ENCODE results near the gene STK38L.

STK38L gene

GRCh38 chr12:27277846-27278260 is 33.8 kb downstream of the STK38L start:
- no peak for TF ChIP-seq GATA2 (IDR thresholded peaks at IDR 0.05; ENCODE audit: low read depth, low read length)
- TF ChIP-seq GATA3 (IDR thresholded peaks at IDR 0.05; ENCODE audit: low read depth, low read length): no peak

- TF ChIP-seq GATA2 (IDR thresholded peaks at IDR 0.05; ENCODE audit: low read depth, low read length) (no peak), GATA3 (IDR thresholded peaks at IDR 0.05; ENCODE audit: low read depth, low read length) (no peak)
Observed at GRCh38 chr12:27279826-27280225, 35.7 kb downstream of the STK38L start.

- TF ChIP-seq GATA3 (IDR thresholded peaks at IDR 0.05; ENCODE audit: low read depth, low read length) (no peak), GATA2 (IDR thresholded peaks at IDR 0.05; ENCODE audit: low read depth, low read length) (no peak)
Observed at GRCh38 chr12:27280412-27280811, 36.3 kb downstream of the STK38L start.

- TF ChIP-seq GATA3 (IDR thresholded peaks at IDR 0.05; ENCODE audit: low read depth, low read length): no peak
- TF ChIP-seq GATA2 (IDR thresholded peaks at IDR 0.05; ENCODE audit: low read depth, low read length): no peak
Observed at GRCh38 chr12:27282754-27283153, 38.7 kb downstream of the STK38L start.

DNA sequence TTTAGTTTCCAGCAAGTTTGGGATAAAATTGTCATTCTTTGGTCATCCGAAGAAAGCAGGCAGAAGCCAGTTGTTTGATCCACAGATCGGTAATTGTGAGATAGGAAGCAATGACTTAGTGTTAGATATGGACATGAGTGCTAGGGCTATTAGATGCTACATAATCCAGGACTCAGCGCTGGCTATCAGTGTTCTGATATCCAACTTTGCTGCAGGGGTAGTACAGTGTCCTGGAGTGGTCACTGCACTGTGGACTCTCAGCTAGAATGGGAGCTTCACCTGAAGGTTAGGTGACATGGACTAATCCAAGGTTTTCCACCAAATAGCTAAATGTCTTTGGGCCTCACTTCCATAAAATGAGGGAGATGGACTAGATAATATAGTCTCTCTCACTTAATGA is 39.9 kb downstream of the STK38L start:
- TF ChIP-seq GATA2 (IDR thresholded peaks at IDR 0.05; ENCODE audit: low read depth, low read length) (no peak), GATA3 (IDR thresholded peaks at IDR 0.05; ENCODE audit: low read depth, low read length) (no peak)

DNA sequence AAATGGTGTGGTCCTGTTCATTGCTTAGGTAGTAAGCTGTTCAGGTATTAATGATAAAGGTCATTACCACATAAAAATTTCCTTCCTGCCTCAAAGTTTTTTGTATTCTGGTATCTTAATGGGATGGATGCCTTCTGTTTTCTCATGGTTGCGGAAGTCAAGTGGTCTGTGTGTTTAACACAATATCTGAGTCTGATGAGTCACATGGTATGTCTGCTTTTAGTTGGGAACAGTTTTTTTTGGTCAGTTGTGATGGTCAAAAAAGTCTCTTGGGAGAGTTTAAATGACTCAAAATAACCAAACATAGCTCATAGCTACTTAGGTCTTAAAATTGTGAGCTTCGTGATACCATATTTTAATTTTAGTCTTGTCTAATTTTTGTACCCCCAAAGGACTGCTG is 40.7 kb downstream of the STK38L start:
- TF ChIP-seq GATA3 (IDR thresholded peaks at IDR 0.05; ENCODE audit: low read depth, low read length) (no peak), GATA2 (IDR thresholded peaks at IDR 0.05; ENCODE audit: low read depth, low read length) (no peak)

DNA sequence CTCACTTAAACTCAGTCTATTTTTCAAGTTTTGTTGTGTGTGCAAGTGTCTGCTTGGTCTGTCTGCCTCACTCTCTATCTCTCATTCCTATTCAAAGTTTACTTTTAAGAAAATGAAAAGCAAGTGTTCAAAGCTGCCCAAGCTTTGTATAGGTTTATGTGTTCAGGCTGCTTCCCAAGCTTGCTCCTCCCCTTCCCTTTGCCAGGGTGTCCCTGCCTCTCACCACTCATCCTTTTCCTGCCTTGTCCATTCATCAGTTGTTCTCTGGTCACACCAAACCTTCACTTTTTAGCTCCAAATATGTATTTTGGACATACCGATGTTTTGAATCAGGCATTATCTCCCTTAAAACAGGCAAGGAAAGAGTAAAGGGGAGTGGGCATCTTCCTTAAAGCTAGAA is 41.3 kb downstream of the STK38L start:
- no peak for TF ChIP-seq GATA2 (IDR thresholded peaks at IDR 0.05; ENCODE audit: low read depth, low read length)
- TF ChIP-seq GATA3 (IDR thresholded peaks at IDR 0.05; ENCODE audit: low read depth, low read length): no peak

DNA sequence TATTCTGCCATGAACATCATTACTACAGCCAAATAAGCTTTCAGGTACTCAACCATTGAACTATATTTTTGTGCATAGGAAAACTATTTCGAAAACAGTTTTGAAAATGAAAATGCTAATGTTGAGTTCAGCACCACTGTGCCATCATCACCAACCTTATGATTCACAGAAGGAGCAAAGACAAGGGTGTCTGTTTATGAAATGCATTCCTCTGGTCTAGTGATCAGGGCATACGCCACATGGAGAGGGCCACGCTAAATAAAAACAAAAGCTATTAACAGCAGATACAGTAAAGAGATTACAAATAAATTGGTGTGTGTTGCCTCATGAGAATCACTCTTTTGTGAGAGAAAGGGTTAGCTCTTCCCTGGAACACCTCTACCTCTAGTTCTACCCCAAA is 45.3 kb downstream of the STK38L start:
- no peak for TF ChIP-seq GATA3 (IDR thresholded peaks at IDR 0.05; ENCODE audit: low read depth, low read length)
- no peak for TF ChIP-seq GATA2 (IDR thresholded peaks at IDR 0.05; ENCODE audit: low read depth, low read length)

GRCh38 chr12:27290501-27291168 is 46.5 kb downstream of the STK38L start:
- TF ChIP-seq GATA2 (IDR thresholded peaks at IDR 0.05; ENCODE audit: low read depth, low read length) (no peak), GATA3 (IDR thresholded peaks at IDR 0.05; ENCODE audit: low read depth, low read length) (no peak)

DNA sequence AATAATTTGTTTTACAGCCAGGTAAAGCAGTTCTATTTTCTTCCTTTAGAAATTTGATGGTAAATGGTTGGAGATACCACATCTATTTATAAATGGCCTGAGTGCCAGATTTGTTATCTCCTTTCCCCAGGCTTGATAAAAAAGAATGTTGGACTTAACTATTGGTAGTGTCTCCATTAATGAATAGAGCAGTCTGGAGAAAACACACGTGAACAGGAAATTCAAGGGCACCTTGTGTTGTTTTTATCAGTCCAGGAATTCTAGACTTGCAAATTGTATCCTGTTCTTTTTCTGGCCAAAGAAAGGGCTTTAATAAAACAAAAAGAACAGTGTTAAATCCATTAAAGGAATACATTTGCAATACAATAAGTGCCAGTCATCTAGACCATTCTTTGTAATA is 47.8 kb downstream of the STK38L start:
- TF ChIP-seq GATA2 (IDR thresholded peaks at IDR 0.05; ENCODE audit: low read depth, low read length): no peak
- no peak for TF ChIP-seq GATA3 (IDR thresholded peaks at IDR 0.05; ENCODE audit: low read depth, low read length)

- TF ChIP-seq GATA3 (IDR thresholded peaks at IDR 0.05; ENCODE audit: low read depth, low read length) (no peak), GATA2 (IDR thresholded peaks at IDR 0.05; ENCODE audit: low read depth, low read length) (no peak)
Observed at GRCh38 chr12:27292718-27293117, 48.6 kb downstream of the STK38L start.

DNA sequence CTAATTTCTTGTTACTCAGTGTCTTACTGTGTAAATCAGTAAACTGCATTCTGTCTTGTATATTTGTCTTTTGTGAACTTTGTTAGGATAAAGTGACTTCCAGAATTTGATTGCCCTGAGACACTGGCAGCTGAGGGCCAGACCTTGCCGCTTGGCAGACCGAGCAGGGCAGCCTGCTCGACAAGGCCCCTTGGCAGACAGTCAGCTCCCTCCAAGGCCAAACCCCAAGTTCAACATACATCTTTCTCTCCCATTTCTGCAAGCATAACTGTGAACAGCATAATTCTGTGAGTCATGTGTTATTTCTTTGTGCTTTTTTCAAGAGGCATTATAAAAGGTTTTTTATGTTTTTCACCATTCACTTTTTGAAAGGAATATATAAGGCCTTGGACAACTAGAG is 49.4 kb downstream of the STK38L start:
- TF ChIP-seq GATA2 (IDR thresholded peaks at IDR 0.05; ENCODE audit: low read depth, low read length) (no peak), GATA3 (IDR thresholded peaks at IDR 0.05; ENCODE audit: low read depth, low read length) (no peak)

GRCh38 chr12:27296674-27297073 is 52.6 kb downstream of the STK38L start:
- TF ChIP-seq GATA3 (IDR thresholded peaks at IDR 0.05; ENCODE audit: low read depth, low read length) (no peak), GATA2 (IDR thresholded peaks at IDR 0.05; ENCODE audit: low read depth, low read length) (no peak)

DNA sequence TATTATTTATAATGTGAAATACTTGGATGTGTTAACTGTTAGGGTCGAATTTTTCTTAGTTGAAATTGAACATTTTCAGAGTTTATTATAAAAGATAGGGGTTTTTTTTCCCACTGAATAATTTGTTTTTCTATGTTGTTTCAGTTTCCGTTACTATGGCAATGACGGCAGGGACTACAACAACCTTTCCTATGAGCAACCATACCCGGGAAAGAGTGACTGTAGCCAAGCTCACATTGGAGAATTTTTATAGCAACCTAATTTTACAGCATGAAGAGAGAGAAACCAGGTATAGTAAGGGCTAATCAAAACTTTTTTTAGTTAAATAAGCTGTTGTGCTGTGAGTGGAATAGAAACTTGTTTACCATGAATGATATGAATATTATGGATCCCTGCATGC is 53.5 kb downstream of the STK38L start:
- TF ChIP-seq GATA3 (IDR thresholded peaks at IDR 0.05; ENCODE audit: low read depth, low read length): no peak
- no peak for TF ChIP-seq GATA2 (IDR thresholded peaks at IDR 0.05; ENCODE audit: low read depth, low read length)

DNA sequence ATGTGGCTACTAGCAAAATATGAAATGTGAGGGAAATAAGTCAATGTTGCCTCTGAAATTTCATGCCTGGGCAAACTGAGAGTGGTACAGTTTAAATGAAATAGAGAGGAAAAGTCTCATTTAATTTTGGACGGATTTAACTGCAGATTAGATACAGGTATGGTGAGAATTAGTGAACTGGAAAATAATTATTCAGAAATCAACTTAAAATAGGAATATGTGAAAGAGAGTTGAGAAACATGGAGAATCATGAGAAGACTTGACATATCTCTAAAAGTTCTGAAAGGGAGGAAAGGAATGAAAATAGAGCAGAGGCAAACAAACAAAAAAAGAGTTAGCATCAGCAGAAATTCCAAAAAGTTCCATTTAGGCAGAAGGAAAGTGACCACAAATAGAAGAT is 55.0 kb downstream of the STK38L start:
- TF ChIP-seq GATA2 (IDR thresholded peaks at IDR 0.05; ENCODE audit: low read depth, low read length) (no peak), GATA3 (IDR thresholded peaks at IDR 0.05; ENCODE audit: low read depth, low read length) (no peak)

- no peak for TF ChIP-seq GATA2 (IDR thresholded peaks at IDR 0.05; ENCODE audit: low read depth, low read length)
- no peak for TF ChIP-seq GATA3 (IDR thresholded peaks at IDR 0.05; ENCODE audit: low read depth, low read length)
Observed at GRCh38 chr12:27300226-27300625, 56.1 kb downstream of the STK38L start.

Data from SH-SY5Y (cell line).